ENCODE data around the gene LRP1-AS.

DNA sequence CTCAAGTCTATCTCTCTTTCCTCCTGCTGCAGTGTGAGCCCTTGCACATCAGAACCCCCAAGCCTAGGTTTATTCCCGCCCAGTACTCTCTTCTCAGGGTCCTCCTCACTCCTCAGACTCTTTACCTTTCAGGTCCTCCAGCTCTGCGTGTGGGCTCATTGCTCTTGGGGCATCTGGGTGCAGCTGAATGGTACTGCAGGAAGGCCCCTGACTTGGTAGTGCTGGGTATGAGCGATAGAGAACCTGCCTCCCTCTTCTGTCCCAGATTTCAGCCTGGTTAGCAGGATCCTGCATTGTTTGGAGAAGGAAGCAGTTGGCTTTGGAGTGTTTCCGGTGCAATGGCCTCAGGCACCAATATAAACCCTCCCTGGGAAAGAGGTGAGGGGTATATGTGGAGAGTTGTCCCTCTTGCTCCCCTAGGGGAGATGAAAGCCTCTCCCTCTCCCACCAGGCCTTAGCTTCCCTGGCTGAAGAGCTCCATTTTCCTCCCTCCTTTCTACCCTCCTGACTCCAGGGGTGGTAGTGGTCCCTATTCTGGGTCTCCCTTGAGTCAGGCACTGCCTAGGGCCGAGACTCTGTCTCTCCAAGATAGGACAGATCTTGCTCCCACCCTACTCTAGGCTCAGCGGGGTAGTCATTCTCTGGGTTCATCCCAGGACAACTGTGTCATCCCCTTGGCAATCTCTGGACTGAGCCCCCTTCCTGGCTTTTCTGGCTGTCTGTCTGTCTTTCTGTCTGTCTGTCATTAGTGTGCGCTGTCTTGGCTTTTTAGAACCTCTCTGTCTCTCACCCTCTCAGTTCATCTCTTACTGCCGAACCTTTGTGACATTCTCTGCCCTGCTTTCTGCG lies 15.3 kb downstream of the LRP1-AS start:
- no peak for TF ChIP-seq CTCF (IDR thresholded peaks at IDR 0.05)
- TF ChIP-seq POLR2A (IDR thresholded peaks at IDR 0.05) = no peak
